HG03460 (cell line): ENCODE measurements around the gene LDLRAD4.

Source experiments
- ATAC-seq: cut with Tn5 transposase; IDR thresholded peaks from one replicate; pipeline ENCODE4 v1.9.1; 2021; ENCODE audit not compliant: unreplicated experiment

LDLRAD4 gene

DNA sequence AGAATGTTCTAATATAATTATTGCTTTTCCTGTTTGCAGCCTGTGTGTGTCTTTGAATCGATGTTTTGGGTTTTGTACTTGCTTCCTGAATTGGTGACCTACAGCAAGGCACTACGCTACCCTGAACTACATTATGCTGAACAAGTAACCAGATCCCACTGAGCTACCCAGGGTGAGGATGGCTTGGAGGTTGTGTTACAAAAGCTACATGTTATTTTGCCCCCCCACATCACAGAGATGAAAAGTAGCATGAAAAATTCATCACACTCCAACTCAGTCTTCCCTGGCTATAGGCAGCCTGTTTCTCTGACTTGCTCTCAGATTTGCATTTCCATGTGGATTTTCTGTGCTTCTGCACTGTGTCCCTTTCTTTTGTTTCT, 162.1 kb downstream of the LDLRAD4 start:
- ATAC-seq: no peak

DNA sequence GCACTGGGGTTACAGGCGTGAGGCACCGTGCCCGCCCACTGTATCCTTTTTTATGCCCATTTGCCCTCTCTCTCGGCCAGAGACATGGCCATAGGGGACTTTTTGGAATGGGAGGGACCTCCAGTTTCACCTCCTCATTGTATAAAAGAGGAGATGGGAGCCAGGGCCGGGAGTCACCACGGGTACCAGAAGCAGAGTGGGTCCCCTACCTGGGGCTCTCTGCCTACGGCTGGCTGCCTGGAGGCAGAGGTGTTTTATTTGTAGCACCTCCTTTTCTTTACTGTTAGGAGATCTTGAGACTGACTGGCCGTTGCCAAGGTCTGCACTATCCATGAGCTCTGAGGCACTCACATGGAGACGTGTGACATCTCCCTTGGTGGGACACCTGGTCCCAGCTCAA, 162.8 kb downstream of the LDLRAD4 start:
- no peak for ATAC-seq

GRCh38 chr18:13381944-13382365, 163.4 kb downstream of the LDLRAD4 start:
- no peak for ATAC-seq

DNA sequence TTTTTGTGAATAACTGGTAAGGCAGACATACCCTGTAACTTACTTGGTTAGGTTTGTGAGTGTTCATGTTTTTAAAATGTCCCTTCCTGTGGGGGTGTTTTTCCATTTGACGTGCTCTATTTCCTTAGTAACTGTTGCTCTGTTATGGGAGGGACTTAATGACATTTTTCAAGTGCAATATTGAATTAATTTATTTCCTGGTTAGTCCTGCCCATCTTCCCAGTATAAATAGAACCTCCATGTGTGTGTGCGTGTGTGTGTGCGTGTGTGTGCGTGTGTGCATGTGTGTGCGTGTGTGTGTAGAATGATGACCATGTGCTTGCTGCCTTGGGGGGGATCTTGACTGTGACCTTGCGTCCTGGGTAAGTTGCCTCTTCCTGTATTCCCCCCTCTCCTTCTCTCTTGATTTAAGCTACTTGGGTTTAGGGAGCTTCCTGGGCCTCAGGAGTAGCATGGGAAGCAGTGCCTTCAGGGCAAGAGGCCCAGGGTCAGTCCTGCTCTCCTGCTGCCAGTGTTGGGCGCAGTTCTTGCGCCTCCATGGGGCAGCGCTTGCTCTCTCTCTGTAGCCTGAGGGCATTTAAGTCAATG, 163.9 kb downstream of the LDLRAD4 start:
- no peak for ATAC-seq

DNA sequence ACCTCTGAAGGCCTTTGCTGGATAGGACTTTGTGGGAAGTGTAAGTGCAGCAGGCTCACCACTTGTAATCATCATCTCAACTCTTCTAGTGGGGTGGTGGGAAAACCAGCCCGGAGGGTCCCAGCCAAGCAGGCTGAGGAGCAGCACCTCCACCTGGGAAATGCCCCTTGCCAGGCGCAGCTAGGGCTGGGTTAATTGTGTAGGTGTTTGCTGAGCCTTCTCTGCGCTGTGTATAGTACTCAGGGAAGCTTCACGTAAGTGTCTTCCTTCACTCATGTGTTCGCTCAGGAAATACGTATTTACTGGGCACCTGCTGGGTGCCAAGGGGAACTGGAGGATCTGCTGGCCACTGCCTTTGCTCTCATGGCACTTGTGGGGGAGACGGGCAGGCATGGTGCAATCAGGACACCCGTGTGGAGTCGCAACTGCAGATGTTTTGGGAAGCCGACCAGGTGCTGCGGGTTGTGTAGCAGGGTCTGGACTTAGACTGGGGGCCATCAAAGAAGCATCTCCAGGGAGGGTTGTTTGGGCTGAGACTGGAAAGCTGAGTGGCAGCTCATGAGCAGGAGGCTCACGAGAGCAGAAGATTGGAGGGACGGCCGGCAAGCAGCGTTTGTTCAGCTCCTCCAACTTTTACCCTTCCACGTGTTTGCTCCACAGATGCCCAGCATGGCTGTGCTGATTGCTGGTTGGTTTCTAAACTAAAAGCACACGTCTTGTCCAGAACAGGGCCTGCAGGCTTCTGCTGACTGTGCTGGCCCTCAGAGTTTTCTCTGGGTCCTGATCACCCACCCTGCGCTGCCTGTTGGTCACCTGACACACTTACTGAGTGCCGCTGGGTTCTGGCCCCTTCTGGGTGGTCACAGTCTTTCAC, 164.6 kb downstream of the LDLRAD4 start:
- no peak for ATAC-seq

GRCh38 chr18:13386891-13387801, 168.6 kb downstream of the LDLRAD4 start:
- no peak for ATAC-seq

DNA sequence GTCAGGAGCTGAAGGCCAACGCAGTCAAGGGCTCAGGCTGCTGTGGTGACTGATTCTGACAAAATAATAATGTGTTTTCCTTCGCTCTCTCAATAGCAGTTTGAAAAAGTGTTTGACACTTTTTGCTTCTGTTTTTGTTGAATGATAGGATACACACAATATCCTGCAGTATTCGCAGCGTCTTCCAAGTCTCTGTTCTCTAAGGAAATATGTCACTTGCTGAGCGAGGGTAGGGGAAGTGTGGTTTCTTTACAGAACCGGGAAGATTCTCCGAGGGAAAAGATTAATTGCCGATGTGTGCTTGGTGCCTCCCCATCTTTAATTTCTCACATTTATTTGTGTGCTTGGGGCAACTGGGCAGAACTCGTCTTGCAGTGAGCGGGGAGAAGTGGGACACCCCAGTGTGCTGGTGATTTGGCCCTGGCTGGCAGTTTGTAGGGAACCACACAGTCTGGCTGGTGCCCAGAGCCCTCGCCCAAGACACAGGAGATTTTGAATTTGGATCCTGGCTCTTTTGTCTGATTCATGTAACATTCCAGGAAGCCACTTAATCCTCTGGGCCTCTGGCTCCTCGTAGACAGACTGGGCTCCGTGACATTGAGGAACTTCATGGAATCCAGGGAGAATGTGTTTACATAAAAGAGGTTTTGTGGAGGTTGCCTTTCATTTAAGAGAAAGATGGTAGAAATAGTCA, 169.4 kb downstream of the LDLRAD4 start:
- ATAC-seq: no peak

DNA sequence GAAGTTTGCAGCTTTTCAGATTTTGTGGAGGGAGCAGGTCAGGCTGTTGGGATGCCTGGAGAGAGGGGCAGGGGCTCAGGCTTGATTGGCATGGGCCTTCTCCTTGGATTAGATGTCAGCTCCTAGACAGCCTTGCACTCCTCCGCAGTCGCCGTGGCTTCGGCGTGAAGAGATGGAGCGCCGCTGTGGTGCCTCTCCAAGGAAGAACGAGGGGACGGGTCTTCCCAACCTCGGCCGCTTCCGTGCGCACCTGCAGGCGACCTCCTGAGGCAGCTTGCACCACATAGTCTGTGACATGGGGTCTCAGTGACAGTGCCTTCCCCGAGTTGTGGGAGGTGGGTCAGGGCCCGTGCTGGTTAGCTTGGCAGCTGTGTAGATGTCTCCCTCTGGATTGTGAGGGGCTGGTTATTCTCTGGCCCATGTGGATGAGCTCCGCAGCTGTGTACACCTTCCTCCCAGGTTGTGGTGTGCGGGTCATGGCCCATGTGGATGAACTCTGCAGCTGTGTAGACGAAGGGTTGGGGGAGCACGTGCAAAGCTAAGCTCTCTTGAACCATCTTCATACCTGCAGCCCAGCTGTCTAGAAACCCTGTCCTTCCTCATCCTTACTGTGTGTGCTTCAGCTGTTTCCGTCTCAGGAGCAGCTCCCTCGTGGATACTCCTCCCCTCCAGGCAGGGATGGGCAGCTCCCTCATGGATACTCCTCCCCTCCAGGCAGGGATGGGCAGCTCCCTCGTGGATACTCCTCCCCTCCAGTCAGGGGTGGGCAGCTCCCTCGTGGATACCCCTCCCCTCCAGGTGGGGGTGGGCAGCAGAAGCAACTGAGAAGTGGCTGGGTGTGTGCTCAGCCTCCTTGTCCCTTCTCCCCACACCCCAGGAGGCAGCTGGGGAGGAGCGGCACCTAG, 170.3 kb downstream of the LDLRAD4 start:
- no peak for ATAC-seq

DNA sequence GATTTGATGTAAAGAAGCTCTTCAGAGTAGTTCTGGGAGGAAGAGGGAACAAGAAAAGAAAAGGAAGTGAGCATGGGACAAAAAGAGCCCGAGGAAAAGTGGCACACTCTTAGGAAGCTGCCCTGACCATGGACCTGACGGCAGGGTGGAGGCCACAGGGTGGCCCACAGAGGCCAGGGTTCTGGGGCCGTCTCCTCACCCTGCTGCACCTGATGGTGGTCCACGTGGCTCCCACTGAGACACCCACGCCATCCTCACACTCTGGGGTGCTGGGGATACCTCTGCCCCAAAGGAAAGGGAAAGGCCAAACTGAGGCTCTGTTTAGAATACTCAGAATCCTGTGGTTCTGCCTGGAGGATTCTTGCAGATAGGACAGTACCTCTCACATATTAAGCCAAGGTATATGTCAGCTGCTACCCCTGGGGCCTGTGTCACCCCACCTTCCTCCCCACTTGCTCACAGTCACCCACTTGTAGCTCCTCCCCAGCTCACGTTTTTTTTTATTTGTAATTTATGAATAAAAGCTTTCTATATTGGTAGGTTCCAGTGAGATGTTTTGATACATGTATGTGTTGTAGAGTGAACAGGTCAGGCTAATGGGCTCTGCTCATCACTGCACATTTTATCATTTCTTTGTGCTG, 171.1 kb downstream of the LDLRAD4 start:
- no peak for ATAC-seq

GRCh38 chr18:13390196-13390595, 171.6 kb downstream of the LDLRAD4 start:
- ATAC-seq: no peak

- no peak for ATAC-seq
These were observed 172.2 kb downstream of the LDLRAD4 start for GRCh38 chr18:13390711-13391110.

- ATAC-seq: no peak
These were observed 173.6 kb downstream of the LDLRAD4 start for GRCh38 chr18:13392029-13392750.

DNA sequence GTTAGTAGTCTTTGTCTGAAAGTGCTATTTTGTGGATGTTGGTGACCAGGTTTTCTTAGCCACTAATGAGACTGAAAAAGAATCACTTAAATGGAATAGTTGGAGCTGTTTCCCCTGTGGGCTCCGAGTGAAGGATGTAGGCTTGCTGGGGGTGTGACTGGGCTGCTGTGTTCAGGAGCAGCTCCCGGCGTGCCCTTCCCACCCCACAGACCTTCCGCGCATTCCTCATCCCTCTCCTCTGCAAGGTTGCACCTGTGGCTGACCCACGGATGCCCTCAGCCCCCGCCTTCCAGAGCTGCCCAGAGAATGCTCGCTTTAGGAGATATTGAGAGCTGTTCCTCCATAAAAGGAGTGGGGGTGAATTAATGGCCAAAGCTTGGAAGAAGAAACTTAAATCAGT, 174.3 kb downstream of the LDLRAD4 start:
- no peak for ATAC-seq

DNA sequence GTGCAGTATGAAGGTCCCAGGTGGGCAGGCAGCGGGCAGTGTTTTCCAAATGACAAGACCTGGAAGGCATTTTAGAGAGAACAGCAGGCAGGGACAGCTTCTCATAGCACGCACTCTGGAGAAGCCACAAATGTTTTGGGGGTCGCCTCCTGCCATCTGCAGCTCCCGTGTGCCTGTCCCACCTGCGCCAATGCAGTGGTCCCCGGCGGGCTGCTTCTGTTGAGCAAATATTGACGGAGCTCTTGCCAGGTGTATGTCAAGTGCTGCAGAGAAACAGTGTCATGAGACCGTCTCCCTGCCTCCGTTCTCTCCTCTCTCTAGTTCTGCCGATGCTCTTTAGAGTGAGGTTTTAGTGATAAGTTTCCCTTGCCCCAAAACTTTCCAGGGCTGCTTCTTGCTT, 174.8 kb downstream of the LDLRAD4 start:
- no peak for ATAC-seq

DNA sequence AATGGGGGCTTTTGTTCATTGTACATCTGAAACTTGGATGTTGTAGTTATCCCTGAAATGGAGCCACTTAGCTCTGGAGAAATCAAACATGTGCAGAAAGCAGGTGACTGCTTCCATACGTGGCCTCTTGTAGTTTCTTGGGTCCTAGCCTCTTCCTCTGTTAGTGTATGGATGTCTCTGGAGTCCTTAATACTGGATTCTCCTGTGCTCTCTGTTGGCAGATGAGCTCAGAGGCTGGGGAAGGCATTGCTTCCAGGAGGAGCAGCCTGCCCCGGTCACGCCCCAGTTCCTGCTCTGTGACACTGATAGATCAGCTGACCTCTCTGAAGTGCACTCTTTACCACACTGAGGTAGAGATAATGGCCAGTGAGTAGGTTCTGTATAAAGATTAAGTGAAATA, 176.2 kb downstream of the LDLRAD4 start:
- no peak for ATAC-seq

DNA sequence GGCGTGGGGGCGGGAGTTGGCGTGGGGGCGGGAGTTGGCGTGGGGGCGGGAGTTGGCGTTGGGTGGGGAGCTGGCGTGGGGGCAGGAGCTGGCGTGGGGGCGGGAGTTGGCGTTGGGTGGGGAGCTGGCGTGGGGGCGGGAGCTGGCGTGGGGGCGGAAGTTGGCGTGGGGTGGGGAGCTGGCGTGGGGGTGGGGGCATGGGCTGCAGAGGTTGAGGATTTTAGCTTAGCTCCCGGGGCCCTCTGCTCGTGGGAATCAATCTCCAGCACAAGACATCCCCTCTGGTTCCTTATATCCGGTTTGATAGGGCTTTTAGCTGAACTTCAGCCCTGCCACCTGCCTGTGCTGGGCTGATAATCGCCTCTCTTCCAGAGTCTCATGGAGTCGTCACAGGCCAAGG, 177.0 kb downstream of the LDLRAD4 start:
- no peak for ATAC-seq

- ATAC-seq: no peak
These were observed 179.1 kb downstream of the LDLRAD4 start for GRCh38 chr18:13397504-13398163.

DNA sequence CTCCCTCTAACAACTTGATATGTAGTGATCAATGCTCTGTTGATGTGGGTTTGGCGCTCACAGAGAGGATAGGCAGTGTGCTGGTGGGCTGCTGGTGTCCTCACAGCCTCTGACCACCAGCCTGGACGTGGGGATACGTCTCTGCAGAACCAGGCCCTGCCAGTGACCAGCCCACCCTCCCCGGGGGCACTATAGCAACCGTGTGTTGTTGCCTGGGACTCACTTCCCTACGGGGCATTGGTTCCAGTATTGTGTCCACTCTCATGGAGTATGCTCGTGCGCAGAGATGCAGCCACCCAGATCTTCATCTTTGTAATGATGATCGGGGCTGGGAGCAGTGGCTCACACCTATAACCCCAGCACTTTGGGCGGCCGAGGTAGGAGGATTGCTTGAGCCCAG, 180.1 kb downstream of the LDLRAD4 start:
- no peak for ATAC-seq
